ENCODE results near the gene SH3PXD2A.

The SH3PXD2A gene

GRCh38 chr10:103806395-103807187, 48.8 kb downstream of the SH3PXD2A start:
- no peak for DNase-seq

- no peak for DNase-seq
Measured at GRCh38 chr10:103805781-103806180, 49.6 kb downstream of the SH3PXD2A start.

GRCh38 chr10:103804871-103805270, 50.5 kb downstream of the SH3PXD2A start:
- no peak for DNase-seq

- no peak for DNase-seq
Measured at GRCh38 chr10:103803941-103804340, 51.4 kb downstream of the SH3PXD2A start.

GRCh38 chr10:103802637-103803353, 52.6 kb downstream of the SH3PXD2A start:
- DNase-seq, result no peak

GRCh38 chr10:103802081-103802480, 53.3 kb downstream of the SH3PXD2A start:
- no peak for DNase-seq

- no peak for DNase-seq
Measured at GRCh38 chr10:103800789-103801540, 54.4 kb downstream of the SH3PXD2A start.

- DNase-seq, result no peak
Measured at GRCh38 chr10:103800089-103800488, 55.3 kb downstream of the SH3PXD2A start.

GRCh38 chr10:103799341-103799740, 56.0 kb downstream of the SH3PXD2A start:
- no peak for DNase-seq

GRCh38 chr10:103798511-103798910, 56.9 kb downstream of the SH3PXD2A start:
- no peak for DNase-seq

GRCh38 chr10:103797857-103798256, 57.5 kb downstream of the SH3PXD2A start:
- DNase-seq, result no peak

- no peak for DNase-seq
Measured at GRCh38 chr10:103795634-103796270, 59.6 kb downstream of the SH3PXD2A start.

GRCh38 chr10:103794996-103795395, 60.4 kb downstream of the SH3PXD2A start:
- DNase-seq, result no peak

- DNase-seq, result no peak
Measured at GRCh38 chr10:103793920-103794883, 61.2 kb downstream of the SH3PXD2A start.

GRCh38 chr10:103793429-103793828, 61.9 kb downstream of the SH3PXD2A start:
- no peak for DNase-seq

GRCh38 chr10:103792547-103792946, 62.8 kb downstream of the SH3PXD2A start:
- DNase-seq, result no peak

GRCh38 chr10:103791858-103792257, 63.5 kb downstream of the SH3PXD2A start:
- DNase-seq, result no peak

GRCh38 chr10:103791291-103791690, 64.1 kb downstream of the SH3PXD2A start:
- no peak for DNase-seq

GRCh38 chr10:103790580-103790979, 64.8 kb downstream of the SH3PXD2A start:
- DNase-seq, result no peak

GRCh38 chr10:103789771-103790201, 65.6 kb downstream of the SH3PXD2A start:
- DNase-seq, result no peak

- DNase-seq, result no peak
Measured at GRCh38 chr10:103789161-103789560, 66.2 kb downstream of the SH3PXD2A start.

GRCh38 chr10:103787331-103787730, 68.0 kb downstream of the SH3PXD2A start:
- DNase-seq, result no peak
